DLD1 (cell line): ENCODE results near the gene MTHFD2L.
"Not testable (repeated sequence)": the region's sequence is repeated elsewhere in the genome, so short reads cannot be mapped to it uniquely, and the experiment has no call there.

Experiments
- in situ Hi-C: cut with HindIII; loops from 2 replicates; pipeline ENCODE4 v1.10.0; 2017; ENCODE audit warnings: low sequenced_read_pairs

The MTHFD2L gene

DNA sequence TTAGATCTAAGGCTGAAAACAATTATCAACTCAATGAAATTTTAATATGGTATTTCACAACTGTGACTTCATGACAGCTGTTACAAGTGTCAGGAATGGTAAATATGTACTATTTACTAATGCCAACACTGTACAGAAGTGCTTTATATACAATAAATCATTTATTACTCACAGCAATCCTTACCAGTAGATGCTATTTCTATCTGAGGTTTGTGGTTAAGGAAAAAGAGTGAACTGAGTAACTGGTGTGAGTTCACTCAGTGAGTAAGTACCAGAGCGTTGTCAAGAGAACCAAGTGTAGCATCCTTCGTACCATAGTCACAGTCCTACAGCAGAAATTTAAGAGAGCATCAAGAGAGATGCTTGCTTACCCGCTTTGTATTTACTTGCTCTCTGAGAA is 23.3 kb downstream of the MTHFD2L start:
- in situ Hi-C loops = loop anchor here (25.0 kb wide), 1 partner anchor 131 kb away; the partner anchor contains the start of gene EPGN

DNA sequence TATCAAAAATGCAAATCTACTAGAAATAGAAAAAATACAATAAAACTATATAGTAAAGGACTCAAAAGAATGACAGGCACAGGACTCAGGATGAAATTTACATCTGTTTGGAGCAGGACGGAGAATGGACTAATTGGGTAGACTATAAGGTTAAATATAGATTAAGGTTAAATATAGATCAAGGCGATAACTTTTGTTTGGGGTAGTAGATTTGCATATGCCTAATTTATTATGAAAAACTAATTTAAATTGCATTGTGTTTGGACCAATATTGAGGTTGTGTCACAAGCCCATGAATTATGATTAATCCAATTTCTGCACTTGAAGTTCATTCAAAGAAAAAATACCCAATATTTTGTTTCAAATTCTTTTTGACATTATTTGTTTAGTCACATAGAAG is 31.0 kb downstream of the MTHFD2L start:
- in situ Hi-C loops = loop anchor here (25.0 kb wide), 1 partner anchor 123 kb away; the partner anchor contains the start of gene EPGN

DNA sequence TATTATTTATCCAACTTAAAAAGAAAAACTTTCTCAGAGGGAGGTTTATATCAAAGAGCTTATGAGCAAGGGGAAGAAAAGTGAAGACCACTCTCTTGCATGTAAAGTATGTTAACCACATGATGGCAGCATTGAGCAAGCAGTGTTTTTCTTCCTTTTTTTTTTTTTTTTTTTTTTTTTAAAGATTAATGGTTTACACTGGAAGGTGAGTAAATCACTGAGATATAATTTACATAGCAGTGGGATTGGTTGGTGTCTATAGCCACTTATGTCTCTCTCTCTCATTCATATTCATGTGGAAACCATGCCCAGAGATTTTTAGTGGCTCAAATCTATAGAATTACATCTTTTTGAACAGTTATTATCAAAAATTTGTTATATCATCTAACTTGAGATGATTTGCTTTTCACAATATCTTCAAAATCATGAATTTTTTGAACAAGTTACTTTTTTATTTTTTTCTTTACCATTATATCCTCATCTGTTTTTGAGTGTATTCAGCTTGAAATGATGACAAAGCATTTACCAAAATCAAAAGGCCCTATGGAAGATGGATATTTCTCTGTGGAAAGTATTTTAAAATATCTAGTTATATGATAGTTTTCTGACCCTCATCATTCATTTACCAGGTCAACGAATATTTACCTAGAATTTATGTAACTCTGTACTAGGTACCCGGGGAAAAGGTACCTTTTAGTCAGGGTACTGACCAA is 31.6 kb downstream of the MTHFD2L start:
- in situ Hi-C loops = loop anchor here (25.0 kb wide), 1 partner anchor 123 kb away; the partner anchor contains the start of gene EPGN

DNA sequence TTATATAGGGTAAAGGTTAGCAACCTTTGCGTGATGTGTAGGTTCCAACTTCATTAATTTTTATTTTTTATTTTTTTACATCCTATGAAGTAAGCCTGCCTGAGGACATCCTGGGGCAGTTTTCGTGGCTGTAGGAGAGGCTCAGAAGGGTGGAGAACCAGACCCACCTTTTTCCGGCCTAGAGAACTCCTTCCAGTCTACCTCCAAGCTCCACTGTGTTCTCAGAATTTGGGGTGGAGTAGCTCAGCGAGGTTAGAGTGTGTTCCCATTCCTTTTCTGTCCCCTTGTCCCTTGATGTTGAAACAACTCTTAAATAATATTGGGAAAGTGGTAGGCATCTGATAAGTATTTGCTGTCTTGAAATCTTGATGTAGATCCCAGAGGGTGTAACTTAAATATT is 32.4 kb downstream of the MTHFD2L start:
- in situ Hi-C loops = loop anchor here (25.0 kb wide), 1 partner anchor 122 kb away; the partner anchor contains the start of gene EPGN

DNA sequence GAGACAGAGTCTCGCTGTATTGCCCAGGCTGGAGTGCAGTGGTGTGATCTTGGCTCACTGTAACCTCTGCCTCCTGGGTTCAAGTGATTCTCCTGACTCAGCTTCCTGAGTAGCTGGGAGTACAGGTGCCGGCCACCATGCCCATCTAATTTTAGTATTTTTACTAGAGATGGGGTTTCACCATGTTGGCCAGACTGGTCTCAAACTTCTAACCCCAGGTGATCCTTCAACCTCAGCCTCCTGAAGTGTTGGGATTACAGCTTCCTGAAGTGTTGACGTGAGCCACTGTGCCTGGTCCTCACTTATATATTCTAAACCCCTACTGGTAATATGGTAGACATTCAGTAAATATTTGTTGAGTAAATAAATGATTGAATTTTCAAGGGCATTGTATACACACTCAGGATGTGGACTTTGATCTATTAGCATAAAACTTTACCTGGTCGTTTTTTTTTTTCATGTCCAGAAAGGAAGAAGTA is 33.0 kb downstream of the MTHFD2L start:
- in situ Hi-C loops = loop anchor here (25.0 kb wide), 1 partner anchor 121 kb away; the partner anchor contains the start of gene EPGN

DNA sequence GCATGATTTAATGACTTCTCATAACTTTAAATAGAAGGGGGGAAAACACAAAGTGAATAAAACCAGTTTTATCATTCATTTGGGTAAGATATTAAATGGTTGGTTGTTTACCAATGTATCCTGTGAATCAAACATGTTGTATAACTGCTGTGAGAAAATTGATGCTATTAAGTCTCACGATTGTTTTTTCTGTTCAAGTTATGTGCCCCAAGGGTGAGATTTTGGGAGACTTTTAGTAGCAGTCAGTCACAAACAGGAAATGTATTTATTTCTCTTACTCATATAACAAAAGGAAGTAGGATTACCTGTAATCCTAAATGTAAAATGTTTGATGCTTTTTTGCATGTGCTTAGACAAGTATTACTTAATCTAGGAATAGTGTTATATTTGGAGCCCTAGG is 39.2 kb downstream of the MTHFD2L start:
- in situ Hi-C loops = loop anchor here (25.0 kb wide), 1 partner anchor 115 kb away; the partner anchor contains the start of gene EPGN

DNA sequence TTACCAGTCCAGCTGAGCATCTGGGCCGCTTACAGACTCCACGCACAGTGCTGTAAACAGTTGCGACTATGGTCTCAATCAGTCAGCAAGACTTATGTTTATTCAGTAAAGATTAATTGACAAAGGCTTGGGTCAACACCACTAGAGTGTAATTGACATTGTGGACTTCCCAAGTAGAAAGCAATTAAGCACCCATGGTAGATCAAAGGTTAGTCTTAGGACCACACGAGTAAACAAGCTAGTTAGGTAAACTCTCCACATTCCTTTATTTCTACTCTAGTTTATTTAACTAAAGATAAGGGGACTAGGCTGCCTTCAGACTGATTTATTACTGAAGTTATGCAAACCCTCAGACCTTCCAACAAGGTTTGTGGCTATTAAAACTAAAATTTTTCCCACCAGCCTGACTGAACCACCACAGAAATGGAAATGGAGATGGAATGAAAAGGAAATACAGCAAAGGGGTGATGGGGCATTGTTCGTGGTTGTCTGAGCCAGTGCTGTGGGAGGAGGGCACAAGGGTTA is 44.2 kb downstream of the MTHFD2L start:
- in situ Hi-C loops = no loop called here

DNA sequence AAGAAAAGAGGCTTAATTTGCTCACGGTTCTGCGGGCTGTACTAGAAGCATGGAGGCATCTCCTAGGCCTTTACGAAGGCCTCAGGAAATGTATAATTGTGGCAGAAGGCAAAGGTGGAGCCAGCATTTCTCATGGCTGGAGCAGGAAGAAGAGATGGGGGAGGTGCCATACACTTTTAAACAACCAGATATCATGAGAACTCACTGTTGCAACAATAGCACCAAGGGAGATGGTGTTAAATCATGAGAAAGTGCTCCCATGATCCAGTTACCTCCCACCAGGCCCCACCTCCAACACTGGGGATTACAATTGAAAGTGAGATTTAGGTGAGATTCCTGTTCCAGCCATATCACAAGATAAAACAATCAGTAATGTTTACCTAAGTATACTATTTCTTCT is 45.5 kb downstream of the MTHFD2L start:
- in situ Hi-C loops = no loop called here

DNA sequence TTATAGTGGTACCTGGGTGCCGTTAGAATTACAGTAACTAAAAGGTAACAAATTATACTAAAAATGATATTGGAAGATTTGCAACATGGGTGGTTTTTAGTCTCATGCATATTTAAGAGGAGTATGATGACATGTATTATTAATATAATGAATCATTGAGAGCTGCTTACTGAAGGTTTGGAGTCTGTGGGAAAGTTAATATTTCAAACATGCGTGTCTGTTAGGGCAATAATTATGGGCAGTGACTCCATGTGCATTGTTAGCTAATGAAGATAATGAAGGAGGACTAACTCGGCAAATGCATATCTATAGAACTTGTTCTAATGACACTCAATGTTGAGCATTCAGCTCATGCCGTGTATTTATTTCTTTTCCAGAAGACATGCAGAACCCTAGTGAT is 47.1 kb downstream of the MTHFD2L start:
- in situ Hi-C loops = no loop called here

DNA sequence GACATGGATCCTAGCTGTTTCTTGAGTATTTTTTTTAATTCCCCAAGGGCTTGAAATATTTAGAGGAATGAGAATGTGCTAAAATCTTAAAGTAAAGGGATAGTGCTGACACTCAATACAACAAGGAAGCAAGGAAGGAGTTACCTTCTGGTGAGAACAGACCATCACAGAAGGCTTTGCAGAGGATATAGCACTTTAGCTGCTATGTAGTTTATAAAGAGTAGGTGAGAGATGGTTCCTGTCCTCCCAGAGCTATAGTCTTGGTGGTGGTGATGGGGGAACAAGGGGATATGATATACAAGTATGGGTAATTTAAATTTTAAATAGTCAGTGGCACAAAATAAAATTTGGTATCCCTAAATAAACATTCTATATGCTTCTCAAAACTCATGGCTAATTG is 47.6 kb downstream of the MTHFD2L start:
- in situ Hi-C loops = no loop called here

DNA sequence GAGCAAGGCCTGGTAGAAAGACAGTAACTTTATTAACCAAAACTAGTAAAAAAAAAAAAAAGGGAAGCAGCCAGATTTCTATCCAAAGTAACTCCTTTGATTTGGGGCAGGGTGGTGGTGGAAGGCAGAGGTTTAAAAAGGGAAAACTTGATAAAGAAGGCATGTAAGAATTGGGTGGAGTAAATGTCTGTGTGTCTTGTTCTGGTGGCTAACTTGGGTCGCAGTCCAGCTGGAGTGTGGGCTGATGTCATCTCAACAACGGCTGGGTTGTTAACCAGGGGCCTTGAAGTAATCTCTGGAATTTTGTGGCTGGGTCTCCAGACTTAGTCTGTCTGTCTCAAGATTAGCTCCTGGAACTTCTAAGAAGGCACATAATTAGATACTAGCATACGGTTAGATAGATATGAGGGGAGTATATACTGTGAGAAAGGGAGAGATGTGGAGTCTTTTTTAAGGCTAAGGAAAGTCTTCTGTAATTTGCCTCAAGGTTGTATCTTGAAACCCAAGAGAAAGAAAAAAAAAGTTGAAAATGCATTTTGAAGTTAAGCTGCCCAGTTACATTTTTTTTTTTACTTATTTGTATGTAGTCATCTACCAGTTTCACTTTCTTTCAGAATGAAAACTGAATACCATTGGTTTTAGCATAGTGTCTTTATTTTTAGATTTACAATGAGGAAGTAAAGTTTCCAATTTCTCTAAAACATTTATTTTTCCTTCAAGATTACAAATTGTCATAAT is 48.3 kb downstream of the MTHFD2L start:
- in situ Hi-C loops = no loop called here

DNA sequence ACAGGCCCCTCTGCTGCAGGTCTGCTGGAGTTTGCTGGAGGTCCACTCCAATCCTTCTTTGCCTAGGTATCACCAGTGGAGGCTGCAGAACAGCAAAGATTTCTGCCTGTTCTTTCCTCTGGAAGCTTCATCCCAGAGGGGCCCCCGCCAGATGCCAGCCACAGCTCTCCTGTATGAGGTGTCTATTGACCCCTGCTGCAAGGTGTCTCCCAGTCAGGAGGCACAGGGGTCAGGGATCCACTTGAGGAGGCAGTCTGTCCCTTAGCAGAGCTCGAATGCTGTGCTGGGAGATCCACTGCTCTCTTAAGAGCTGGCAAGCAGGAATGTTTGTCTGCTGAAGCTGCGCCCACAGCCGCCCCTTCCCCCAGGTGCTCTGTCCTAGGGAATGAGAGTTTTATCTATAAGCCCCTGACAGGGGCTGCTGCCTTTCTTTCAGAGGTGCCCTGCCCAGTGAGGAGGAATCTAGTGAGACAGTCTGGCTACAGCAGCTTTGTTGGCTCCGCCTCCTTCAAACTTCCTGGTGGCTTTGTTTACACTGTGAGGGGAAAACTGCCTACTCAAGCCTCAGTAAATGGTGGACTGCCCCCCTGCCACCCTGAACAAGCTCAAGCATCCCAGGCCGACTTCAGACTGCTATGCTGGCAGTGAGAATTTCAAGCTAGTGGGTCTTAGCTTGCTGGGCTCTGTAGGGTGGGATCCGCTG is 56.7 kb downstream of the MTHFD2L start:
- in situ Hi-C loops = not testable (repeated sequence)

DNA sequence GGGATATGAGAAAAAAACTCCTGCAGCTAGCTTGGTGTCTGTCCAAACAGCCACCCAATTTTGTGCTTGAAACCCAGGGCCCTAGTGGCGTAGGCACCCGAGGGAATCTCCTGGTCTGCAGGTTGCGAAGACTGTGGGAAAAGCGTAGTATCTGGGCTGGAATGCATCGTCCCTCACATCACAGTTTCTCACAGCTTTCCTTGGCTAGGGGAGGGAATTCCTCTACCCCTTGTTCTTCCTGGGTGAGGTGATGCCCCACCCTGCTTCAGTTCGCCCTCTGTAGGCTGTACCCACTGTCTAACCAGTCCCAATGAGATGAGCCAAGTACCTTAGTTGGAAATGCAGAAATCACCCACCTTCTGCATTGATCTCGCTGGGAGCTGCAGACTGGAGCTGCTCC is 57.3 kb downstream of the MTHFD2L start:
- in situ Hi-C loops = not testable (repeated sequence)

DNA sequence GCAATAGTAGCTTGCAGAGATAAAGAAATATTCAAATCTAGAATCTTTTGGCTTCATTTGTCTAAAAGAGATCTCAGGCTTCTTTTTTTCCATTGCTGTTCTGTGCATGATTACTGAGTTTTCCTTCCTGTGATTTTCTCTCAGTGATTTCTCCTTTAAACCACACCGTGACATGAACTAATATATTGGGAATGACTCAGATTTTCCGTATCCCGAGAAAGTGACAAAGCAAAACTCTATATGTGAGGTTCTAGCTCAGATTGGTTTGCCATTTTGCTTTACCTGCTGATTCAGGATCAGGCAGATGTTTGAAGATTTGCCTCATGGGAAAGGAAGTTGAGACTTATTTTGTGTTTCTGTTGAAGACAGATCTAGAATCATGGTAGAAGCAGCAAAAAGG is 59.4 kb downstream of the MTHFD2L start:
- in situ Hi-C loops = no loop called here

DNA sequence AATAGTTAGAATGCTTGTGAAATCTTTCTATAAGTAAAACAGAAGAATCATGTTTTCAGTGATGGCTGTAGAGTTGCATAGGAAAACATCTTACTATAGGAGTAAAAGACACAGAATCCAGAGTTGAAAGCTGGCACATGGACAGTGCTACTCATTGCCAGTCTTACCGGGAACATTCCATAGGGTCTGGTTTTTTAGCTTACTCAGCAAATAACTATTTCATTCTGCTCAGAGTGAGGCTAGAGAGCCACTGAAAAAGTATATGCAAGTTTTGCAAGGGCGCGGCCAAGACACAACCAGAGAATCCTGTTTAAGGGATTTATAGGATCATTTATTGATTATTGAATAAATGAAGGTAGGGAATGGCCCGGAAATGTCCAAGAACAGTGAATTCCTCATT is 60.3 kb downstream of the MTHFD2L start:
- in situ Hi-C loops = no loop called here

DNA sequence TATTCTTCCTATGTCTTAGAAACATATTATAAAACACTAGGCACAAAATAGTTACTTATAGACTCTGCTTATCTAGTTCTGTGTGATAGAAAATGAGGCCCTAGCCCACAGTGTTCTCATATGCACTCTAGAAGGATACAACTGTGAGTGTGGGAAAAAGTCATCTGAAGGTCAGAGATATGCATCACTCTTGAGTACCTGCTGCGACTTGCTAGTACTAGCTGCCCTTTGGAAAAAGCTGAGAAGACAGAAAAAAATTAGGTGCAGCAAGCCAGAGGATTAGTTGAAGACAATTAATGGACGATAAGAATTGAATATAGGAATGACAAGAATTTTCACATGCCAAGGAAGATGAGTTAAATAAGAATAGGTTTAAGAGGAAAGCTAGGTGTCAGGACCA is 61.3 kb downstream of the MTHFD2L start:
- in situ Hi-C loops = no loop called here

DNA sequence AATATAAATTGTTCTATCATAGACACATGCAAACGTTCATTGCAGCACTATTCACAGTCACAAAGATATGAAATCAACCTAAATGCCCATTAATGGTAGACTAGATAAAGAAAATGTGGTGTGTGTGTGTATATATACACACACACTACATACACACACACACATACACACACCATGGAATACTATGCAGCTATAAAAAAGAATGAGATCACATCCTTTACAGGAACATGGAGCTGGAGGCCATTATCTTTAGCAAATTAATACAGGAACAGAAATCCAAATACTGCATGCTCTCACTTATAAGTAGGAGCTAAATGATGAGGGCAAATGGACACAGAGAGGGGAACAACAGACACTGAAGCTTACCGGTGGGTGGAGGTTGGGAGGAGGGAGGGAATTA is 65.2 kb downstream of the MTHFD2L start:
- in situ Hi-C loops = no loop called here

DNA sequence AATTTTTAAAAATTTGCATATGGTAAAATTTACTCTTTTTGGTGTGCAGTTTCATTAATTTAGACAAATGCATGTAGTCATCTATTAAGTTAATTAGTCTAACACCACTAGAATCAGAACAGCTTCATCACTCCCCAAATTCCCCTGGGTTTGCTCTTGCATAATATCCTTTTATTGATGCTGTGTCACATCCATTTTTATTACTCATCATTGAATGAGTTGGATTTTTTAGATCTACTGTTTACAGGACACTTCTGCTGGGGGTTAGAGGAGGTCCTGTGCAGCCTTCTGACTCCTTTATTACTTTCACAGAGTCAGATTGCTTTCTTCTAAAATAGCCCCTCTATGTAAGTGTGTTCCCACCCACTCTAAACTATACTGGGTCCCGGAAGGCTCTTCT is 65.9 kb downstream of the MTHFD2L start:
- in situ Hi-C loops = no loop called here

DNA sequence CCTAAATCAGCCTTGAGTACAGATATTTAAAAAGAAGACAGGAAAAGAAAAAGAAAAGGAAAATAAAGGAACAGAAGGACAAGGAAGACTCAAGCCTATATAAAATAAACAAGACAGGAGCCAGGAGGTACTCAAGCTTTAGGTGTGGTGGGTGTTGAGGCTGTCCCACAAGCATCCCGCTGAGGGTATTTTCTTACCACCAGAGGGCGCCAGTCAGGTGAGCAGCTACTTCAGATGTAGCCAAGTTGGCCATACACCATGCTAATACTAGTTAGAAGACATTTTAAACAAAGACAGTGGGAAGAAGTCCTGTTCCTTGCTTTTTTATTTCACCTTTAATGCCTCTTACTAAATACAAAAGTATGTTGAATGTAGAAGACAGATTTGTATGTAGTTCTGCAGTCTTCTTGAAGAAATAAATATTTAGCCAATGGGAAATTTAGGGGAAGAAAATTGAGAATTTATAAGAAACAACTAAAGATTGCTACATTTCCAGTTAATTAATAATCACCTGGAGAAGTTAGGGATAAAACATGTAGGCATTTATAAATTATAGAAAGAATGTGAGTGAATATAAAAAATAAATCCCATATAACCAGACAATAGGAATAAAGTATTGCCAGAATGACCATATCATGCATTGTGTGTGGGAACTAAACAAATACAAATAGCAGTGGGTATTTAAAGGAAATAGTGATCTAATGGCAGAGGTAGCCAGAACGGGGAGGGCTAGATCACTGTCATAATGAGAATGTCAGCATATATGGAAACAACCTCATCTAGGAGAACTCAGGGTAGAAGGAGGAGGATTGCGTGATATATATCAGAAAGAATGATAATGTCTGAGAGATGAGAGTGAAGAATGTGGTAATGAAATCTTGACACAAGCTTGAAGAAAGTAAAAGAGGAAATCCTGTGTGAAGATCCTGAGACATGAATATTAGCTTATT is 71.0 kb downstream of the MTHFD2L start:
- in situ Hi-C loops = no loop called here

DNA sequence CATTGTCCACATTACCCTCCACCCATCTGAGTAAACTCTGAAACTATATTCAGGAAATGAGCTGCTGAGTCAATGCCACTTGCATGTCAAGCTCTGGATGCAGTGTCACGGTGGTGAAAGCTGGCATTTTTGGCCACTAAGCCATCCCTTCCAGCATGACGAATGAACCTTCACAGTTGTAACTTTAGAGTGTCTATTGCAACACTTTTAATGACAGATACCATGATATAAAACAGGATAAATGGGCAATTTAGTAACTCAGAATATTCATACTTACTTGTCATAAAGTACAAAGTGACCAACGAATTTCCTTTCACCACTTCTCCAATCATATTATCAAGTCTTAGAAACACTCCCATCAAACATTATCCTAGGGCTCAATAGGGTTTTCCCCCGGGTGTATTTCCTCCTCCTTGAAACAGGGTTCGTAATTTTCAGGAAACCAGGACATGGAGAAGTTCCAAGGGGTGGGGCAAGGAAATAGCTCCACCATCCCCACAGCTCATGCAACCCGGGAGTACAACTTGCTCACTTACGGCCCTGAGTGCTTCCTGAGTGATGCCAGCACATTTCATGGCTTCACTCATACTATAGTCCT is 73.1 kb downstream of the MTHFD2L start:
- in situ Hi-C loops = no loop called here
